PC-3 (cell line): ENCODE data around the gene NECTIN3.

Experiments used
- CTCF ChIP-seq: fragments of 300-600 bp; sonication (generic); conservative IDR thresholded peaks from 2 replicates; pipeline ENCODE4 v1.5.1; 2017; ENCODE audit warnings: antibody characterized with exemption, low read depth, mild to moderate bottlenecking, low read length
- EZH2 ChIP-seq: fragments of 300-600 bp; sonication (generic); IDR thresholded peaks from one replicate; pipeline ENCODE4 v1.6.1; 2017; ENCODE audit warnings: antibody characterized with exemption, mild to moderate bottlenecking, low read length; ENCODE audit not compliant: unreplicated experiment

DNA sequence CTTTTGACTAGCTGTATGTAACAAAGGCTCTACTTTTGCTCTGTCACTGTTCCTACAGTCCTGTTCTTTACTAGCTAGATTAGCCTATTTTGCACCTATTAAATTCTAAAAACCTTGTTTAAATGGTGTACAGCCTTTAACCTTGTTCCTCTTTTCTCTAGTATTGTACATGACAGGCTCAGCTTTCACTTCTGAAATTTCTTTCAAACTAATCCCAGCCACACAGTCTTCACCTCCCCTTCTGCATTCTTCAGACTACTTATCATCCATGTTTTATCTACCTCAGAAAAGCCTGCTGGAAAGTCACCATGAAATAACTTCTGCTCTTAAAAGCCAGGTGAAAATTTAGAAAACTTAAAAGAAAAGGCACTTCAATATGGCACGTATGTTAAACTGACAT is 122.4 kb downstream of the NECTIN3 start:
- TF ChIP-seq CTCF (no peak), EZH2 (no peak)
